Heart left ventricle (tissue), 16 donors: Measurements from ENCODE around the gene KIF26B. TPM values are rescaled to one million over a fixed set of nuclear protein-coding genes. Genes with fewer than 3 reads are reported as not detected.

Source experiments
- ATAC-seq, 4 donors: fragments of 200-7000 bp; cut with Tn5 transposase; one replicate each; pipeline ENCODE4 v1.9.1; 2020 to 2022; ENCODE audit warnings: moderate library complexity in 4 of 4, mild to moderate bottlenecking in 3 of 4, moderate number of reproducible peaks in 1 of 4
- DNase-seq, 5 donors: peaks; one replicate each; pipeline ENCODE4 v3.0.0-alpha.2; 2020
- H3K27ac ChIP-seq, 12 donors: fragments of 200-600 bp; sonication (generic) in 4 of 12; one replicate each; pipeline versions ENCODE4 v1.5.0 to v1.8.0; 2016 to 2022; ENCODE audit warnings: mild to moderate bottlenecking in 2 of 12
- H3K27me3 ChIP-seq, 9 donors: fragments of 200-600 bp; sonication (generic) in 2 of 9; one replicate each; pipeline versions ENCODE4 v1.5.1 to v1.8.0; 2016 to 2022; ENCODE audit warnings: mild to moderate bottlenecking in 3 of 9
- H3K36me3 ChIP-seq, 9 donors: fragments of 200-600 bp; sonication (generic) in 2 of 9; one replicate each; pipeline versions ENCODE4 v1.5.0 to v1.8.0; 2018 to 2022; ENCODE audit warnings: mild to moderate bottlenecking in 2 of 9
- H3K4me1 ChIP-seq, 12 donors: fragments of 200-600 bp; sonication (generic) in 4 of 12; one replicate each; pipeline versions ENCODE4 v1.5.0 to v1.8.0; 2016 to 2022; ENCODE audit warnings: mild to moderate bottlenecking in 3 of 12
- H3K4me3 ChIP-seq, 12 donors: fragments of 200-600 bp; sonication (generic) in 4 of 12; one replicate each; pipeline versions ENCODE4 v1.5.0 to v1.8.0; 2017 to 2022; ENCODE audit warnings: mild to moderate bottlenecking in 9 of 12, moderate library complexity in 4 of 12
- H3K9me3 ChIP-seq, 12 donors: fragments of 200-600 bp; sonication (generic) in 4 of 12; one replicate each; pipeline versions ENCODE4 v1.5.0 to v1.8.0; 2016 to 2022; ENCODE audit warnings: mild to moderate bottlenecking in 1 of 12
- CTCF ChIP-seq, 12 donors: fragments of 200-600 bp; sonication (generic) in 4 of 12; IDR thresholded peaks; one replicate each; pipeline versions ENCODE4 v1.5.0 to v1.8.0; 2018 to 2022; ENCODE audit warnings: antibody characterized with exemption in 12 of 12, mild to moderate bottlenecking in 5 of 12
- POLR2A ChIP-seq, 2 donors: fragments of 450-650 bp; IDR thresholded peaks; one replicate each; pipeline ENCODE4 v1.6.1; 2017; ENCODE audit warnings: antibody characterized with exemption in 2 of 2, mild to moderate bottlenecking in 2 of 2, moderate library complexity in 2 of 2
- WGBS, 4 donors: extraction: QIAGEN DNeasy Blood & Tissue Kit in 2 of 4; methylation state at CpG; one replicate each; pipeline versions ENCODE4 v1.1.5 to v1.1.7; 2013 to 2018; 5-methylcytosine and 5-hydroxymethylcytosine counted together
- intact Hi-C, 10 donors: fragments of 100-400 bp; cut with DNase I; formaldehyde crosslinking; loops; one replicate each; pipeline versions ENCODE4 v1.11.1 to v1.14.2; 2022
- polyA plus RNA-seq, 2 donors: library from polyadenylated mRNA; stranded (reverse); fragments of 200-250 nt; gene quantifications; one replicate each; pipeline ENCODE4 v1.2.3, GENCODE V29; 2013
- total RNA-seq, 9 donors: library from RNA; depleted of rRNA in 2 of 9; stranded (reverse); fragments of >200 nt in 2 of 9; fragmentation: NEBNext Ultra II Directional in 3 of 9; extraction: Animal tissue kit (Norgen Biotek cat#: 25700) in 3 of 9; gene quantifications; one replicate each; pipeline versions ENCODE4 v1.1.0 to v1.2.4, GENCODE V29; 2016 to 2023
- donor health status: ischemic (EF 13 %, LVEDD 7.1; RV severe dilation, severe dysfunction).
- donor health status: healthy with polysubstance abuse.
- donor health status: DM: no; HTN: yes; CAD: no.
- donor health status: DM: no; HTN: no; CAD: no.
- donor health status: ischemic (EF 25% LVEDD 6.9; RV normal size, moderate dysfunction).
- donor health status: ischemic (EF 25% LVEDD 5.7; RV mildly dilated, moderate dysfunction).
- donor health status: healthy.
- donor health status: DM: yes; HTN: yes; CAD: no.
- donor health status: ischemic (EF 35%, LVEDD 5.7; RV mildly dilated, moderate dysfunction).
- donor health status: nonischemic (EF 11% LVEDD 7.7; RV severe dilation, severe dysfunction).
- donor health status: DM: yes; HTN: yes; CAD: no.
- donor health status: PGD.
- donor health status: ischemic (EF 29% LVEDD 5.4; RV normal size, mild dysfunction).
- donor health status: nonischemic (EF 23%, LVEDD 6.1; RV moderate dilation, normal function).

KIF26B gene
- total and polyA plus RNA-seq, 11 donors = 1.2 to 7.0 (median 2.3) TPM

GRCh38 chr1:245650441-245650960, 495.7 kb downstream of the KIF26B start:
- TF ChIP-seq POLR2A (IDR thresholded peaks at IDR 0.05) (no peak), CTCF (IDR thresholded peaks at IDR 0.05) (no peak)
- Histone ChIP-seq H3K4me3 (no peak overlapping the region), H3K27me3 (no peaks in the 10 kb centered on the region), H3K9me3 (no peaks in the 10 kb centered on the region), H3K27ac (no peak overlapping the region), H3K36me3 (no peaks in the 10 kb centered on the region), H3K4me1 (no peaks in the 10 kb centered on the region)
- no peak for ATAC-seq
- intact Hi-C loops = no loop called here
- no peak for DNase-seq
- WGBS, 4 donors = 90 to 99% (median 93%) methylated on average over 7 of the region's 7 CpGs

- Histone ChIP-seq H3K4me3 (no peak overlapping the region), H3K27ac (no peak overlapping the region), H3K27me3 (no peaks in the 10 kb centered on the region), H3K36me3 (no peaks in the 10 kb centered on the region), H3K4me1 (no peaks in the 10 kb centered on the region), H3K9me3 (no peaks in the 10 kb centered on the region)
- intact Hi-C loops = no loop called here
- no peak for TF ChIP-seq CTCF (IDR thresholded peaks at IDR 0.05)
- TF ChIP-seq POLR2A (IDR thresholded peaks at IDR 0.05) = no peak
- 75 to 86% (median 81%) methylated on average over 3 of the region's 3 CpGs for WGBS, 4 donors
- DNase-seq (no peak), ATAC-seq (no peak)
These were observed 496.3 kb downstream of the KIF26B start for GRCh38 chr1:245651093-245651492.

DNA sequence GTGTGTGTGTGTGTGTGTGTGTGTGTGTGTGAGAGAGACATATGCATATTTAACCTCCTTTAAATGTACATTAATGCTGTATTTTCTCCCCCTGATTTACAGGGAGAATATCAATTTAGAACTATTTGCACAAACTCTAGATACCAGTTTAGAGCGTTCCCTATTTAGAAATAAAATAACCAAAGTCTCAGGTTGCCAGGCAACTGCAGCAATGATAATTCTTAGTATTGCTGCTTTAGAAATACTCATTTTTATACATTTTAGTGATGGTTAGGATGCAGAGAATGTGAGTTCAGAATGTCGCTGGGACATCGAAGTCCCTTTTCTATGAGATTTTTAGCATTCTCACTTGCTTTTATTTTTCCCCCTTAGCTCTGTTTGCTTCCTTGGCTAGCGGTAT, 497.3 kb downstream of the KIF26B start:
- WGBS, 4 donors = 94 to 98% (median 96%) methylated on average over 4 of the region's 4 CpGs

More for the DNA sequence above, 497.3 kb downstream of the KIF26B start:
- intact Hi-C loops = no loop called here
- Histone ChIP-seq H3K4me1 (no peaks in the 10 kb centered on the region), H3K36me3 (no peaks in the 10 kb centered on the region), H3K4me3 (no peak overlapping the region), H3K27ac (no peak overlapping the region), H3K9me3 (no peaks in the 10 kb centered on the region), H3K27me3 (no peaks in the 10 kb centered on the region)
- ATAC-seq (no peak), DNase-seq (no peak)
- no peak for TF ChIP-seq CTCF (IDR thresholded peaks at IDR 0.05)
- no peak for TF ChIP-seq POLR2A (IDR thresholded peaks at IDR 0.05)
